Gastroesophageal sphincter (tissue), 4 donors: ENCODE data around the gene SH2D5. TPM values are rescaled to one million over a fixed set of nuclear protein-coding genes. Genes with fewer than 3 reads are reported as not detected.
"Not testable (repeated sequence)": the region's sequence is repeated elsewhere in the genome, so short reads cannot be mapped to it uniquely, and the experiment has no call there.

Experiments used
- ATAC-seq: fragments of 150-250 bp; one replicate; pipeline ENCODE4 v1.9.1; 2016; ENCODE audit warnings: mild to moderate bottlenecking, moderate library complexity
- H3K27ac ChIP-seq, 4 donors: fragments of 200-600 bp; sonication (generic) in 3 of 4; 1 replicate in 3 of 4; 2 replicates in 1 of 4; pipeline ENCODE4 v1.5.1; 2016 to 2019
- H3K27me3 ChIP-seq: fragments of 200-600 bp; sonication (generic); one replicate; pipeline ENCODE4 v1.5.1; 2019
- H3K36me3 ChIP-seq, 2 donors: fragments of 200-600 bp; sonication (generic); one replicate each; pipeline ENCODE4 v1.5.1; 2019; ENCODE audit warnings: control low read depth in 1 of 2
- H3K4me1 ChIP-seq, 3 donors: fragments of 200-600 bp; sonication (generic); 1 replicate in 2 of 3; 2 replicates in 1 of 3; pipeline ENCODE4 v1.5.1; 2016 to 2019; ENCODE audit warnings: control low read depth in 2 of 3
- H3K4me3 ChIP-seq, 2 donors: fragments of 200-600 bp; sonication (generic); one replicate each; pipeline ENCODE4 v1.5.1; 2019; ENCODE audit warnings: mild to moderate bottlenecking in 1 of 2, moderate library complexity in 1 of 2
- H3K9me3 ChIP-seq, 3 donors: fragments of 200-600 bp; sonication (generic); one replicate each; pipeline ENCODE4 v1.5.1; 2017 to 2019; ENCODE audit warnings: control low read depth in 2 of 3
- EP300 ChIP-seq: sonication (generic); formaldehyde crosslinking; IDR thresholded peaks from one replicate; pipeline ENCODE4 v1.6.1; 2017; ENCODE audit warnings: antibody characterized with exemption, mild to moderate bottlenecking
- POLR2A ChIP-seq, 2 donors: fragments of 450-650 bp; IDR thresholded peaks; one replicate each; pipeline ENCODE4 v1.6.1; 2017; ENCODE audit warnings: antibody characterized with exemption in 2 of 2, mild to moderate bottlenecking in 2 of 2, moderate library complexity in 1 of 2
- POLR2AphosphoS5 ChIP-seq: sonication (generic); formaldehyde crosslinking; IDR thresholded peaks from one replicate; pipeline ENCODE4 v1.6.1; 2017; ENCODE audit warnings: antibody characterized with exemption
- WGBS, 2 donors: methylation state at CpG; one replicate each; pipeline ENCODE4 v1.1.5; 2018; ENCODE audit warnings: low coverage in 1 of 2; 5-methylcytosine and 5-hydroxymethylcytosine counted together
- total RNA-seq, 4 donors: library from RNA; depleted of rRNA; stranded (reverse); fragments of >200 nt; gene quantifications; one replicate each; pipeline ENCODE4 v1.1.0, GENCODE V29; 2016
- TF ChIP-seq, protein P1 (sequence below), 4 experiments: fragments of 200-600 bp in 2 of 4; fragments of 450-650 bp in 2 of 4; sonication (generic) in 1 of 4; IDR thresholded peaks; one replicate each; pipeline ENCODE4 v1.5.1; 2017 to 2019; ENCODE audit warnings: antibody characterized with exemption in 4 of 4, mild to moderate bottlenecking in 2 of 4, moderate library complexity in 2 of 4

The SH2D5 gene
- total RNA-seq, 4 donors from 2014 or later = 0.47 to 6.9 (median 1.1) TPM

DNA sequence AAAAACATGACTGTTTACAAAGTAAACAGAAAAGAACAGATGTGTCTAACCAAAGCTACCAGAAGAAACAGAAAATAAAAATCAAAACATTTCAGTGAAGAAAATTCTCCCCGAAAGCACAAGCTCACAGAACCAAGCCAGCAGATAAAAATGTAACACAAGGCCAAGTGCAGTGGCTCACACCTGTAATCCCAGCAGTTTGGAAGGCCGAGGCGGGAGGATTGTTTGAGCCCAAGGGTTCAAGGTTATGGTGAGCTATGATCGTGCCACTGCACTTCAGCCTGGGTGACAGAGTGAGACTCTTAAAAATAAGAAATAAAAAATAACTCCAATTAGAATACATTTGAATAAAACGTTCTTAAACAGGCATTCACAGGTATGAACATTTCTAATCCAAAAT is 52.2 kb downstream of the SH2D5 start:
- no peaks in the 10 kb centered on the region for H3K4me1 ChIP-seq
- no peak overlapping the region for H3K4me3 ChIP-seq
- no peaks in the 10 kb centered on the region for H3K9me3 ChIP-seq
- peaks cover 4% of the 10 kb centered on the region for H3K27me3 ChIP-seq
- no peak overlapping the region for H3K27ac ChIP-seq
- no peak for ATAC-seq
- WGBS, 2 donors = 87 to 100% methylated on average over 1 to 5 of the region's 5 CpGs
- TF ChIP-seq, protein P1, sequence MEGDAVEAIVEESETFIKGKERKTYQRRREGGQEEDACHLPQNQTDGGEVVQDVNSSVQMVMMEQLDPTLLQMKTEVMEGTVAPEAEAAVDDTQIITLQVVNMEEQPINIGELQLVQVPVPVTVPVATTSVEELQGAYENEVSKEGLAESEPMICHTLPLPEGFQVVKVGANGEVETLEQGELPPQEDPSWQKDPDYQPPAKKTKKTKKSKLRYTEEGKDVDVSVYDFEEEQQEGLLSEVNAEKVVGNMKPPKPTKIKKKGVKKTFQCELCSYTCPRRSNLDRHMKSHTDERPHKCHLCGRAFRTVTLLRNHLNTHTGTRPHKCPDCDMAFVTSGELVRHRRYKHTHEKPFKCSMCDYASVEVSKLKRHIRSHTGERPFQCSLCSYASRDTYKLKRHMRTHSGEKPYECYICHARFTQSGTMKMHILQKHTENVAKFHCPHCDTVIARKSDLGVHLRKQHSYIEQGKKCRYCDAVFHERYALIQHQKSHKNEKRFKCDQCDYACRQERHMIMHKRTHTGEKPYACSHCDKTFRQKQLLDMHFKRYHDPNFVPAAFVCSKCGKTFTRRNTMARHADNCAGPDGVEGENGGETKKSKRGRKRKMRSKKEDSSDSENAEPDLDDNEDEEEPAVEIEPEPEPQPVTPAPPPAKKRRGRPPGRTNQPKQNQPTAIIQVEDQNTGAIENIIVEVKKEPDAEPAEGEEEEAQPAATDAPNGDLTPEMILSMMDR (IDR thresholded peaks at IDR 0.05) = no peak
- H3K36me3 ChIP-seq = no peaks in the 10 kb centered on the region

DNA sequence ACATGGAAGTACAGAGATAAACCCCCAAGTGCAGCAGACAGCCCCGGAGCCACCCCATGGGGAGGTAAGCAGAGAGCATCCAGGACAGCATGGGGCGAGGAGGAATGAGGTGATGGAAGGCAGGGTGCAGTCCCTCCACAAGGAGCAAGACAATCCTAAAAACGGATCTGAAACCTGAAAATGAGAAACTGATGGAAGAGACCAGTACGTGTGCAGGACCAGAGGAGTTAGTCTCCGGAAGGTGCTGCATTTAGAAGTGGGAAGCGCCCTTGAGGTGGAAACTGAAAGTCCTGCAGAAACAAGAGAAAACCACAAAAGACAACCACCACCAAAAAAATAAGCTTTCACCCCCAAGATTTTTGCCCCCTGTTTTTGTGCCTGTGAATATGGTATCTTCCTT is 53.9 kb downstream of the SH2D5 start:
- no peak for ATAC-seq
- WGBS, 2 donors = 58% methylated on average over 5 of the region's 6 CpGs; no CpG with 5 or more reads in 1 of the 2 donors

DNA sequence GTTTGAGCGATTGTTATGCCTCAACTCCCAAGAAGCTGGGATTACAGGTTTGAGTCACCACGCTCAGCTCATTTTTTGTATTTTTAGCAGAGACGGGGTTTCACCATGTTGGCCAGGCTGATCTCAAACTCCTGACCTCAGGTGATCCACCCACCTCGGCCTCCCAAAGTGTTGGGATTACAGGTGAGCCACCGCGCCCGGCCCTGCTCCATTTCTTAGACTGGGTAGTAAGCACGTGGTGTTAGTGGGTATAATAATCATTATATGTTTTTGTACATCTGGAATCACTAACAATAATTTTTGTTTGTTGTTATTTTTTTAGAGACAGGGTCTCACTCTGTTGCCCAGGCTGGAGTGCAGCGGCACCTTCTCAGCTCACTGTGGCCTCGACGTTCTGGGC is 58.9 kb downstream of the SH2D5 start:
- not testable (repeated sequence) for H3K27me3 ChIP-seq, H3K4me1 ChIP-seq, H3K4me3 ChIP-seq, H3K27ac ChIP-seq, H3K36me3 ChIP-seq, ATAC-seq, H3K9me3 ChIP-seq
- WGBS, 2 donors = 88% methylated on average over 7 to 10 of the region's 11 CpGs

More for the DNA sequence above, 53.9 kb downstream of the SH2D5 start:
- H3K27ac ChIP-seq = no peak overlapping the region
- H3K9me3 ChIP-seq = no peaks in the 10 kb centered on the region
- H3K4me1 ChIP-seq = no peaks in the 10 kb centered on the region
- peaks cover 4% of the 10 kb centered on the region for H3K27me3 ChIP-seq
- TF ChIP-seq POLR2AphosphoS5 (no peak), EP300 (no peak), POLR2A (IDR thresholded peaks at IDR 0.05) (no peak)
- TF ChIP-seq, protein P1 (IDR thresholded peaks at IDR 0.05) = no peak
- no peaks in the 10 kb centered on the region for H3K36me3 ChIP-seq
- H3K4me3 ChIP-seq = no peak overlapping the region

DNA sequence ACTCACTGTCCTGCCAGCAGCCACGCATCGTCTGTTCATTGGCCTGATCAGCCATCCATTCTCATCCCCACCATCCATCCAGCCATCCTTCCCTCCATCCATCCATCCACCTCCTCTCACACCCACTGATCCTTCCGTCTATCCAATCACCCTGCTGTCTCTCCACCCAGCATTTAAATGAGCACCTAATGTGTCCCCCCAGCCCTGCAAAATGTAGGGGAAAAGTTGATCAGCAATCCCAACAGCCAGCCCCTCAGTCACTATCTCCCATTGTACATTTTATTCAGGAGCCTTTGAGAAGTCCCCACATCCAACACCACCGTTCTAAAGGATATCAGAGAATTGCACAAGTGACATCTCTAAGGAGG is 60.3 kb downstream of the SH2D5 start:
- no peaks in the 10 kb centered on the region for H3K4me1 ChIP-seq
- H3K9me3 ChIP-seq = no peaks in the 10 kb centered on the region
- no peak for ATAC-seq
- peaks cover 4% of the 10 kb centered on the region for H3K27me3 ChIP-seq
- H3K27ac ChIP-seq = no peak overlapping the region
- H3K4me3 ChIP-seq = no peak overlapping the region
- 63 to 80% methylated on average over 1 to 4 of the region's 4 CpGs for WGBS, 2 donors
- TF ChIP-seq EP300 (no peak), POLR2AphosphoS5 (no peak), POLR2A (IDR thresholded peaks at IDR 0.05) (no peak)
- TF ChIP-seq, protein P1 (IDR thresholded peaks at IDR 0.05) = no peak
- H3K36me3 ChIP-seq = no peaks in the 10 kb centered on the region

DNA sequence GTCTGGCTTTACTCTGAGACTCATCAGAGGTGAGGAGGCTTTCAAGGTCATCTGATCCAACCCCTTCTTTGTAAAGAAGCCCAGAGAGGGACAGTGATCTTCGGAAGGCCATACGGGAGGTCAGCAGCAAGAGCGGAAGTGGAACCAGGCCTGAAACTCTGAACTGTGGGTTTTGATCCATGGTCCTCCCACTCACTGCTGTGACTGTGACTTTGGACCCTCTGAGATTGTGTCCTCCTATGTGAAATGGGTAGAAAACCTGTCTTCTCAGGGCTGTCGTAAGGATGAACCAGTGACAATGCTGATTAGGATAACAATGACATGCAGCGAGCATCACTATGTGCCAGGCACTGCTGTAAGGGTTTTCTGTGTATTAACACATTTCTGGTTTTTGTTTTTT is 61.6 kb downstream of the SH2D5 start:
- no peaks in the 10 kb centered on the region for H3K4me1 ChIP-seq
- no peaks in the 10 kb centered on the region for H3K9me3 ChIP-seq
- H3K27ac ChIP-seq = no peak overlapping the region
- WGBS, 2 donors = 85 to 100% methylated on average over 2 to 4 of the region's 5 CpGs
- no peaks in the 10 kb centered on the region for H3K36me3 ChIP-seq
- no peaks in the 10 kb centered on the region for H3K27me3 ChIP-seq
- no peak overlapping the region for H3K4me3 ChIP-seq
- no peak for ATAC-seq
- no peak for TF ChIP-seq EP300
- no peak for TF ChIP-seq POLR2A (IDR thresholded peaks at IDR 0.05)

Other genes starting within 250 kb of the SH2D5 start
- gene CAMK2N1, start 246.5 kb downstream of the SH2D5 start, total RNA-seq = 10 to 100 TPM; 18.2 to 29.6 (median 26.2) TPM
- 10 to 100 TPM; 26.5 to 52.0 (median 43.8) TPM for gene MUL1, start 224.6 kb downstream of the SH2D5 start, total RNA-seq
- 1 to 10 TPM in 2 of 4 donors, under 1 TPM in 2; 0.62 to 1.3 (median 1.1) TPM for gene FAM43B, start 180.1 kb downstream of the SH2D5 start, total RNA-seq
- 1 to 10 TPM in 2 of 4 donors, under 1 TPM in 1, not detected in 1; 0.96 to 4.3 (median 3.1) TPM for gene CDA, start 143.6 kb downstream of the SH2D5 start, total RNA-seq
- gene PINK1, start 99.2 kb downstream of the SH2D5 start, total RNA-seq = 100 to 1,000 TPM; 148 to 269 (median 203) TPM
- gene DDOST, start 71.3 kb downstream of the SH2D5 start, total RNA-seq = 100 to 1,000 TPM in 3 of 4 donors, 10 to 100 TPM in 1; 83.4 to 116 (median 110) TPM
- 10 to 100 TPM in 2 of 4 donors, 1 to 10 TPM in 1, under 1 TPM in 1; 0.47 to 11.8 (median 7.5) TPM for gene KIF17, start 14.7 kb downstream of the SH2D5 start, total RNA-seq
- gene HP1BP3, start 54.6 kb upstream of the SH2D5 start, total RNA-seq = 100 to 1,000 TPM; 221 to 322 (median 237) TPM